ENCODE results near the gene CDH2. TPM values are rescaled to one million over a fixed set of nuclear protein-coding genes. Genes with fewer than 3 reads are reported as not detected.

Gene CDH2
- total RNA-seq, 2 donors from 2014 or later = 0.41 to 125 TPM

GRCh38 chr18:28039078-28039477, 137.9 kb downstream of the CDH2 start:
- TF ChIP-seq CTCF (IDR thresholded peaks at IDR 0.05) (no peak), POLR2A (IDR thresholded peaks at IDR 0.05) (no peak)
- no peak for DNase-seq (ENCODE audit: low spot score)
- Histone ChIP-seq H3K4me1 (replicated peaks) (no peaks in the 10 kb centered on the region), H3K27me3 (replicated peaks; ENCODE audit: insufficient read depth) (no peaks in the 10 kb centered on the region), H3K4me3 (no peak overlapping the region), H3K9me3 (no peaks in the 10 kb centered on the region), H3K36me3 (no peaks in the 10 kb centered on the region), H3K27ac (no peak overlapping the region)
- intact Hi-C loops (cut with DNase I) = no loop called here
- WGBS = 81% methylated on average over 5 of the region's 5 CpGs

GRCh38 chr18:28036488-28036887, 140.4 kb downstream of the CDH2 start:
- intact Hi-C loops (cut with DNase I) = no loop called here
- 81% methylated on average over 5 of the region's 5 CpGs for WGBS
- H3K27me3 ChIP-seq (replicated peaks; ENCODE audit: insufficient read depth) = no peaks in the 10 kb centered on the region
- H3K36me3 ChIP-seq = no peaks in the 10 kb centered on the region
- no peaks in the 10 kb centered on the region for H3K4me1 ChIP-seq (replicated peaks)
- no peak for TF ChIP-seq CTCF (IDR thresholded peaks at IDR 0.05)
- no peak overlapping the region for H3K4me3 ChIP-seq
- H3K27ac ChIP-seq = no peak overlapping the region
- DNase-seq (ENCODE audit: low spot score) = no peak
- no peaks in the 10 kb centered on the region for H3K9me3 ChIP-seq

GRCh38 chr18:28034567-28034966, 142.4 kb downstream of the CDH2 start:
- no peaks in the 10 kb centered on the region for H3K36me3 ChIP-seq
- H3K4me3 ChIP-seq = no peak overlapping the region
- no peaks in the 10 kb centered on the region for H3K27me3 ChIP-seq (replicated peaks; ENCODE audit: insufficient read depth)
- TF ChIP-seq POLR2AphosphoS5 (IDR thresholded peaks at IDR 0.05) = no peak
- no peak for TF ChIP-seq POLR2A (IDR thresholded peaks at IDR 0.05)
- TF ChIP-seq CTCF (IDR thresholded peaks at IDR 0.05) = no peak
- no peak for DNase-seq (ENCODE audit: low spot score)
- H3K4me1 ChIP-seq (replicated peaks) = no peaks in the 10 kb centered on the region
- no peaks in the 10 kb centered on the region for H3K9me3 ChIP-seq
- intact Hi-C loops (cut with DNase I) = no loop called here
- WGBS = 89% methylated on average over 5 of the region's 5 CpGs
- no peak overlapping the region for H3K27ac ChIP-seq

DNA sequence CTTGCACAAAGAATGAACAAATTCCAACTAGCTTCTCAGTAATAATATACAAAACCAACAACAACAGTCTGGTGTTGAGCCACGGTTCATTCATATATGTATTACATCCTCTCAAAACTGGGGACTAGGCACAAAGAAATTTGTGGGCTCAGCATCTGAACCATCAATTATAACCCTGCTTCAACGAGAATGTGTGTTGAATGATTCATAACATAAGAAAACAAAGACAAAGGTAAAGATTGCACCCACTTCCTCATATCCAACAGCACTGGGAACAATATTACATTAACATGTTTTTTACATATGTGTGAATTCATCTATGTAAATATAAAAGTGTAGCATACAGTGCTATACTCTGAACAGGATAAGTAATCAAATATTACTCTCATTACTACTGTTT, 144.8 kb downstream of the CDH2 start:
- H3K4me1 ChIP-seq (replicated peaks) = no peaks in the 10 kb centered on the region
- intact Hi-C loops (cut with DNase I) = no loop called here
- no peaks in the 10 kb centered on the region for H3K27me3 ChIP-seq (replicated peaks; ENCODE audit: insufficient read depth)
- no peak for DNase-seq (ENCODE audit: low spot score)
- no peak overlapping the region for H3K27ac ChIP-seq
- H3K36me3 ChIP-seq = no peaks in the 10 kb centered on the region
- no peak overlapping the region for H3K4me3 ChIP-seq
- WGBS = 65% methylated on average over 2 of the region's 2 CpGs
- no peaks in the 10 kb centered on the region for H3K9me3 ChIP-seq
- TF ChIP-seq CTCF (IDR thresholded peaks at IDR 0.05) (no peak), POLR2A (IDR thresholded peaks at IDR 0.05) (no peak), POLR2AphosphoS5 (IDR thresholded peaks at IDR 0.05) (no peak)

DNA sequence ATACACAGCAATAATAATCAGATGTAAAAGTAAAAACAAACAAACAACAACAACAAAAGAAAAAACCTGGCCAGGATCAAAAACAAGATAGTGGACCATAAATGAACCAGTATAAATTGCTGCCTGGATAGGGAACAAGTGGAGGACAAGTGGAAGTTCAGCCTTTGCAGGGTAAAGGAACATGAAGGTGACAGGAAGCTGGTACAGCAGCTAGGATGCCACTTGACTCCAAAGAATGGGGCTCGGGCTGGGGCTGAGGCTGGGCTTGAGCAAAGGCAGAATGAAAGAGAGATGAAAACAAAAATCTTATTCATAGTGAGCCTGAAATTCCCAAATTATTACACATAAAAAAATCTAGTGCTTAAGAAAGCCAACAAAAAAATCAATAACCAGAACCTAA, 146.5 kb downstream of the CDH2 start:
- Histone ChIP-seq H3K27me3 (replicated peaks; ENCODE audit: insufficient read depth) (no peaks in the 10 kb centered on the region), H3K4me3 (no peak overlapping the region), H3K9me3 (no peaks in the 10 kb centered on the region), H3K36me3 (no peaks in the 10 kb centered on the region), H3K27ac (no peak overlapping the region), H3K4me1 (replicated peaks) (no peaks in the 10 kb centered on the region)
- intact Hi-C loops (cut with DNase I) = no loop called here
- WGBS = 90% methylated on average over 1 of the region's 1 CpG
- TF ChIP-seq POLR2A (IDR thresholded peaks at IDR 0.05) = no peak
- TF ChIP-seq POLR2AphosphoS5 (IDR thresholded peaks at IDR 0.05) = no peak
- TF ChIP-seq CTCF (IDR thresholded peaks at IDR 0.05) = no peak
- DNase-seq (ENCODE audit: low spot score) = no peak

Data from prostate gland (tissue), 2 donors.